Transverse colon (tissue), 4 donors: ENCODE data around the gene PRKCH. TPM values are rescaled to one million over a fixed set of nuclear protein-coding genes. Genes with fewer than 3 reads are reported as not detected.
A peak's percentile ranks its signal among the peaks of the same experiment; 100 is the strongest.

ENCODE experiments used
- DNase-seq: peaks from one replicate; pipeline ENCODE4 v3.0.0-alpha.2; 2019
- H3K27ac ChIP-seq, 4 donors: fragments of 200-600 bp; sonication (generic); 2 replicates each; pipeline ENCODE4 v1.5.1; 2016 to 2018; ENCODE audit warnings: inconsistent platforms in 4 of 4
- H3K27me3 ChIP-seq: fragments of 200-600 bp; sonication (generic); 2 replicates; pipeline ENCODE4 v1.5.1; 2017; ENCODE audit warnings: inconsistent platforms
- H3K36me3 ChIP-seq, 4 donors: fragments of 200-600 bp; sonication (generic); 2 replicates each; pipeline ENCODE4 v1.5.1; 2017 to 2019; ENCODE audit warnings: inconsistent platforms in 4 of 4
- H3K4me1 ChIP-seq, 4 donors: fragments of 200-600 bp; sonication (generic); 2 replicates each; pipeline ENCODE4 v1.5.1; 2017 to 2020; ENCODE audit warnings: inconsistent platforms in 4 of 4
- H3K4me3 ChIP-seq, 4 donors: fragments of 200-600 bp; sonication (generic); 1 replicate in 1 of 4; 2 replicates in 3 of 4; pipeline versions ENCODE4 v1.5.1 to v1.6.1; 2017 to 2019; ENCODE audit warnings: inconsistent platforms in 4 of 4
- H3K9me3 ChIP-seq, 2 donors: fragments of 200-600 bp; sonication (generic); 2 replicates each; pipeline ENCODE4 v1.5.1; 2017 to 2019; ENCODE audit warnings: inconsistent platforms in 2 of 2
- CTCF ChIP-seq, 5 experiments: fragments of 200-600 bp in 3 of 5; fragments of 450-650 bp in 2 of 5; sonication (generic) in 3 of 5; IDR thresholded peaks; 1 replicate in 2 of 5; 2 replicates in 3 of 5; pipeline ENCODE4 v1.5.1; 2016 to 2017; ENCODE audit warnings: antibody characterized with exemption in 5 of 5, inconsistent platforms in 3 of 5, mild to moderate bottlenecking in 2 of 5, moderate library complexity in 1 of 5
- EP300 ChIP-seq: sonication (generic); formaldehyde crosslinking; IDR thresholded peaks from one replicate; pipeline ENCODE4 v1.6.1; 2017; ENCODE audit warnings: antibody characterized with exemption, low read depth
- POLR2A ChIP-seq: fragments of 450-650 bp; IDR thresholded peaks from one replicate; pipeline ENCODE4 v1.6.1; 2016; ENCODE audit warnings: antibody characterized with exemption, mild to moderate bottlenecking, moderate library complexity
- POLR2AphosphoS5 ChIP-seq, 3 donors: sonication (generic); formaldehyde crosslinking; IDR thresholded peaks; one replicate each; pipeline ENCODE4 v1.6.1; 2016; ENCODE audit warnings: antibody characterized with exemption in 3 of 3
- WGBS, 2 donors: methylation state at CpG; one replicate each; pipeline ENCODE4 v1.1.5; 2018; ENCODE audit warnings: low coverage in 1 of 2; 5-methylcytosine and 5-hydroxymethylcytosine counted together
- in situ Hi-C, 4 donors: fragments of 200-750 bp; cut with MboI; loops; one replicate each; pipeline versions ENCODE4 v1.15.0 to v1.15.1; 2017; ENCODE audit warnings: low sequenced_read_pairs in 3 of 4, low pct_ligation_motif_present in 1 of 4, low pct_unique_long_range_greater_than_20kb in 1 of 4
- intact Hi-C: fragments of 100-400 bp; cut with DNase I; formaldehyde crosslinking; loops from one replicate; pipeline ENCODE4 v1.15.1; 2023; ENCODE audit warnings: low total_unique reads
- total RNA-seq, 4 donors: library from RNA; depleted of rRNA; stranded (reverse); fragments of >200 nt; gene quantifications; one replicate each; pipeline ENCODE4 v1.1.0, GENCODE V29; 2016

Gene PRKCH
- total RNA-seq, 4 donors from 2014 or later: 12.4 to 38.9 (median 27.0) TPM

DNA sequence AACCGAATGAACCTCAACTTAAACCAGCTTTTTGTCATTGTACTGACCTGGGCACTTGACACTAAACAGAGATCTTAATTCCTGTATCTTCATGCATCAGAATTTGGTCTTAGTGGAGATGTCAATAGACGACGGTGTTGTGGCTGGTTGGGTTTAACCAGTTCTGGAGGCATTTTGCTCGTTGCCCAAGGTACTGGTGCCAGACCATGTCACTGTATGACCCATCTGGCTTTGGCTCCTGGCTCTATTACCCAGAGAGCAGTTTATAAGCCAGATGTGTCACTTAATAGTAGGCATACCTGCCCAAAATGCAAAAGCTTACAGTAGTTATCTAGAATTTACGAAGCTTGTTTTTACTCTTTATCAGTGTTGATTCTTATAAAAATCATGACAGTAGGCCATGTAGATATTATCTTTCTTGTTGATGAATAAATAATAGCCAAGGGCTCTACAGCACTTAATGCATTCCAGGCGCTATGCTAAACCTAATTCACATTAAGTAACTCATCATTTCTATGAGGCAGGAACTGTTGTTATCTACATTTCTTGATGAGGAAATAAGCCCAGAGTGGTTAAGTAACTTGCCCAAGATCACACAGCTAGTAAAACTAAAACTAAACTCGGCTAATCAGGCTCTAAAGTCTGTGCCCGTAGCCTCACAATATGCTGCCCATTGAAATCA, 194.2 kb downstream of the PRKCH start:
- in situ Hi-C loops (no loop called here), intact Hi-C loops (no loop called here)
- Histone ChIP-seq H3K27me3 (no peaks in the 10 kb centered on the region), H3K36me3 (no peaks in the 10 kb centered on the region), H3K4me3 (no peak overlapping the region), H3K9me3 (no peaks in the 10 kb centered on the region), H3K4me1 (peaks cover 5 to 49% (median 37%) of the 10 kb centered on the region in 4 donors), H3K27ac (no peak overlapping the region)
- DNase-seq: no peak
- no peak for TF ChIP-seq EP300
- no peak for TF ChIP-seq POLR2AphosphoS5 (IDR thresholded peaks at IDR 0.05)
- no peak for TF ChIP-seq POLR2A
- no peak for TF ChIP-seq CTCF (IDR thresholded peaks at IDR 0.05)
- 91 to 93% methylated on average over 6 to 8 of the region's 8 CpGs for WGBS, 2 donors

- Histone ChIP-seq H3K9me3 (no peaks in the 10 kb centered on the region), H3K27me3 (no peaks in the 10 kb centered on the region), H3K27ac (no peak overlapping the region), H3K36me3 (no peaks in the 10 kb centered on the region), H3K4me3 (no peak overlapping the region), H3K4me1 (peaks cover 3 to 44% (median 31%) of the 10 kb centered on the region in 4 donors)
- in situ Hi-C loops (no loop called here), intact Hi-C loops (no loop called here)
- no peak for TF ChIP-seq EP300
- TF ChIP-seq POLR2A: no peak
- TF ChIP-seq CTCF (IDR thresholded peaks at IDR 0.05): no peak
- TF ChIP-seq POLR2AphosphoS5 (IDR thresholded peaks at IDR 0.05): no peak
- no peak for DNase-seq
- 63 to 80% methylated on average over 2 of the region's 2 CpGs for WGBS, 2 donors
Measured at GRCh38 chr14:61516118-61516743, 194.9 kb downstream of the PRKCH start.

DNA sequence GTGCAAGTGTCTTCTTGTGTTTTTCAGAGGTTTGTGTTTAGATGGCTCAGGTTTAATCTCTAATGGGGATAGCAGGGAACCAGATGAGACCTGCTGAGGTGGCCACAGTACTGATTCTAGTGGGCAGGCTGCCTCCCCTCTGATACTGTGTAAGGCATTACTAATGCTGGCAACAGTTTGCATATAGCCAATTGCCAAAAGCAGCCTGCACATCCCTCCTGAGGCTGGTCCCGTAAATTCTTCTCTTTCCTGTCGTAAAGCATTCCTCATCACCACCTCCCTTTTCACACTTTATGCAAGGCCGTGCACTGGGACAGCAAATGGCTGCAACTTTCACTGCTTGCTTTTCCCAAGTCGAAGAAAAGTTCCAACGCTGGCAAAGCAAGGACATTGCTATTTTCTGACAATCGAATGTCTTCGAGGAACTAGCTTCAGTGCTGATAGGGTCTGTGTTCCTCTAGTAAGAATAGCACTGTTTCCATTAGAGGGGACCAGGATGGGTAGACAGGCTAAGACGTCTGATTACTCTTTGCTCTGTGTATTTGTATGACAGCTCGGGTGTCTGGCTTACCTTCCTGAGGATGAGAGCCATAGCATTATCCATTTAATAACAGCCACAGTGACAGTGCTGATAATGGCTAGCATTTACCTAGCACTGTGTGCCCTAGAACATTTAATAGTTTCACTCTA, 195.7 kb downstream of the PRKCH start:
- Histone ChIP-seq H3K9me3 (no peaks in the 10 kb centered on the region), H3K27ac (peak overlapping the region in 2 of 4 donors; percentile 13 to 50), H3K36me3 (no peaks in the 10 kb centered on the region), H3K4me3 (no peak overlapping the region), H3K27me3 (no peaks in the 10 kb centered on the region), H3K4me1 (peaks cover 0 to 44% (median 28%) of the 10 kb centered on the region in 4 donors)
- 78 to 86% methylated on average over 7 to 9 of the region's 9 CpGs for WGBS, 2 donors
- in situ Hi-C loops: no loop called here
- intact Hi-C loops: no loop called here
- DNase-seq: no peak
- TF ChIP-seq CTCF (IDR thresholded peaks at IDR 0.05) (no peak), EP300 (no peak), POLR2AphosphoS5 (IDR thresholded peaks at IDR 0.05) (no peak), POLR2A (no peak)

- no peaks in the 10 kb centered on the region for H3K27me3 ChIP-seq
- intact Hi-C loops: no loop called here
- 75 to 77% methylated on average over 2 to 6 of the region's 6 CpGs for WGBS, 2 donors
- in situ Hi-C loops: no loop called here
- no peak overlapping the region for H3K4me3 ChIP-seq
- peaks cover 0 to 38% (median 28%) of the 10 kb centered on the region in 4 donors for H3K4me1 ChIP-seq
- H3K9me3 ChIP-seq: no peaks in the 10 kb centered on the region
- TF ChIP-seq POLR2AphosphoS5 (IDR thresholded peaks at IDR 0.05) (no peak), POLR2A (no peak), CTCF (IDR thresholded peaks at IDR 0.05) (no peak), EP300 (no peak)
- H3K27ac ChIP-seq: peak overlapping the region in 3 of 4 donors; percentile 13 to 50 (median 15)
- H3K36me3 ChIP-seq: no peaks in the 10 kb centered on the region
- DNase-seq: peak; percentile 60
Measured at GRCh38 chr14:61517911-61518384, 196.6 kb downstream of the PRKCH start.
